Inflammatory macrophage (primary cell): ENCODE data around the gene AUP1.

Source experiments
- DNase-seq, 2 donors: peaks; one replicate each; pipeline ENCODE4 v3.0.0-alpha.2; 2020 to 2022

Gene AUP1

DNA sequence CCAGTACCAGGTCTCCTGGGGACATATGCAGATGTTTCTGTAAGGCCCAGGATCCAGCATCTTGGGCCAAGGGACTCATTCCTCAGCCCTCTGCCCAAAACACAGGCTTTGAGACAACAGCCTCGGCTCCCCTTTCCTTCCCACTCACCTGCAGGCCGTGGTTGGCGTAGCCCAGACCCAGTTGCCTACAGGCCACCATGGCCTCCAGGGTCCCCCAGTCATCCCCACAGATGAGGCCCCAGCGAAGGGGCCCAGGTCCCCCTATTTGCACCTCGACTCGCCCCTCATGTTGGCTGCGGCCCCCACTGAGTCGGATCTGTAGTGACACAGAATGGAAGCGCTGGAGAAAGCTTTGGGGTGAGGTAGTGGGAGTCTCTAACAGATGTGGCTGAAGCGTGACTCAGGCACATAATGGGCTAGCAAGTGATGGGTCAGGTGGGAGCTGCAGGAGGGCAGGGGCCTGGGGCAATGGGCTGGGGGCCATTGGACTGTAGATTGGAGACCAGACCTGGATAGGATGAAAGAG is 6.0 kb upstream of the AUP1 start:
- no peak for DNase-seq

GRCh38 chr2:74534411-74534810 is 4.9 kb upstream of the AUP1 start:
- no peak for DNase-seq

DNA sequence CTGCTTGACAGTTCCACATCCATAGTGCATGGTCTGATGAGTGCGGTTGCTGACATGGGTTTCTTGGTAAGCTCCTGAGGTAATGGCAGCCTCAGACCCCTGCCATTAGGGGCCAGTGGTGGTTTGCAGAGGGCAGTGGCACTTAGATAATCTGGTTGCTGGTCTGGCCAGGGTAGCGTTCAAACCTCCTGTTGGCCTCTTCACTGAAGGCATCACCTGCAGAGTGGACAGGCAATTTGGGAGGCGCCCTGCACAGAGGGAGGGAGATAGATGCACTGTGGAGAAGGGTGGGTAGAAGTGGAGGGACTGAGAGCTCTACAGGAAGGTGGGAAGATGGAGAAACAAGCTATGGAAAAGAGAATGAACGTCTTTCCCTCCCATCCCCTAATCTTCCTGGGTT is 4.0 kb upstream of the AUP1 start:
- DNase-seq, result no peak

DNA sequence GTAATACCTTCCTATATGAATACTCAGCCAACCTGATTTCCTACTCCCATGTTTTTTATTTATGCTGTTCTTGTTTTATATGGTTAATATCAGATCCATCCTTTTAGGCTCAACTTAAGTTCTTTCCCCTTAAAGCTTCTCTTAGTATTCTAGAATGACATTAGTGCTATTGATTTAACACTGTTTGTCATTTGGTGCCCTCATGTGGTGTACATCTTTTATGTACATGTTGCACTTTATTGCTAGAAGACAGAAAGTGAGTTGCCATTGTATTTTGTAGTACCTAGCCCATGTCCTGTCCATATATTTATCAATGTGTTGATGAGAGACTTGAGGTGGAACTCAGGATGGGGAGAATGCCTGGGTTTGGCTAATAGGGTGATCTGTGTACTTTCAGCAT is 2.7 kb upstream of the AUP1 start:
- DNase-seq, result peak in 1 of 2 donors; percentile 53

DNA sequence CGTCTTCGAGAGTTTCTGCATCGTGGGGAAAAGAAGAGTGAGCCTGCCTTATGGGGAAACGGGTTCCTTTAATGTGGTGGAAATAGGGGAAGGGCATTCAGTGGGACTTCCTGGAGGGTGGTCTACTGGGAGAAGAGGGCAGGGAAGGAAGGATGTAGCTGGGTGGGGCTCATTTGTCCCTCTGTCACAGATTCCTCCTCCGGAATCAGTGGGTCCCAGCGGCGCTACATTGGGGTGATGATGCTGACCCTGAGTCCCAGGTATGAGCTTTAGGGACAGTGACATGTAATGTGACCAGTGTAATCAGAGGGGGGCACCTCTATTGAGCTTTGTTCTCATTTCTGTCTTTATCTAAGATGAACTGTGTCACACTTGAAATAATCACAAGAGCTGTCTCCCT is 2.2 kb upstream of the AUP1 start:
- DNase-seq, result no peak

DNA sequence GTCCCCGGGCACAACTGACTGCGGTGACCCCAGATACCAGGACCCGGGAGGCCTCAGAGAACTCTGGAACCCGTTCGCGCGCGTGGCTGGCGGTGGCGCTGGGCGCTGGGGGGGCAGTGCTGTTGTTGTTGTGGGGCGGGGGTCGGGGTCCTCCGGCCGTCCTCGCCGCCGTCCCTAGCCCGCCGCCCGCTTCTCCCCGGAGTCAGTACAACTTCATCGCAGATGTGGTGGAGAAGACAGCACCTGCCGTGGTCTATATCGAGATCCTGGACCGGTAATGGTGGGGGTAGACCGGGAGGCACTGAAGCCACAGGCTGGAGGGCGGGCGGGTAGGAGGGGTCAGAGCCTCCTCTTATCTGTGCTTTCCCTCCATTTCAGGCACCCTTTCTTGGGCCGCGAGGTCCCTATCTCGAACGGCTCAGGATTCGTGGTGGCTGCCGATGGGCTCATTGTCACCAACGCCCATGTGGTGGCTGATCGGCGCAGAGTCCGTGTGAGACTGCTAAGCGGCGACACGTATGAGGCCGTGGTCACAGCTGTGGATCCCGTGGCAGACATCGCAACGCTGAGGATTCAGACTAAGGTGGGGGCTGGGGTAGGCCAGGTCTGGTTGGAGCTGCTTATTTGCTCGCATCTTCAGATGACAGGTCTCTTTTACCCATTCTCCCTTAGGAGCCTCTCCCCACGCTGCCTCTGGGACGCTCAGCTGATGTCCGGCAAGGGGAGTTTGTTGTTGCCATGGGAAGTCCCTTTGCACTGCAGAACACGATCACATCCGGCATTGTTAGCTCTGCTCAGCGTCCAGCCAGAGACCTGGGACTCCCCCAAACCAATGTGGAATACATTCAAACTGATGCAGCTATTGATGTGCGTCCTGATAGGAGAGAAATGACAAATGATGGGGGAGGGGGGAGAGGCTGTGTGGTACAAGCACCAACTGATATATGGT is 1.0 kb upstream of the AUP1 start:
- DNase-seq, result peak; percentile 37 to 65

- no peak for DNase-seq
Observed at GRCh38 chr2:74528600-74529356, 728 bp downstream of the AUP1 start.

GRCh38 chr2:74527741-74528140 is 1.8 kb downstream of the AUP1 start:
- DNase-seq, result no peak

DNA sequence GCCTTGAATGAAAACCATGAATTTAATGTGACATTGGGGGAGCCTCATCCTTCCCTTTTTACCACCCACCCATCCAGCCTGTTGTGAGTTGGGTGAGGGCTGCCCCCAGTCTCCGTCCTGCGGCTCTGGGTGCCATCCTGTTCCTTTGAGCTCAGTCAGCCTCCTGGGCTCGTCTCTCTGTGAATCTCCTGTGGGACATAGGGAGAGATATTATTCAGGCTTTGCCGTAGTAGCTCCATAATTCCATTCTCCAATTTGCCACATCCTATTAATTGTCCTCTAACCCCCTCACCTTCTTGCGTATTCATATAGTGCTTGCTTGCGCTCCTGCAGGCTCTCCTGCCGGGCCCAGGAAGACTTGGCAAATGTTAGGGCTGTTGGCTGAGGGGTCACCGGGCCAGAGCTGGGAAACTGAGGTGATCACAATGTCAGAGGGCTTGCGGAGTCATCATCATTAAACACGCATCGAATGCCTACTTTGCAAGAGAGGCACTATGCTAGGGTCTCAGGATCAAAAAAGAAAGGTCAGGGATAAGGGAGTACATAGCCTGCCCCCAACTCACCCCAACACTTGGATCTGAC is 2.8 kb downstream of the AUP1 start:
- DNase-seq, result no peak

- DNase-seq, result peak; percentile 52 to 55
Observed at GRCh38 chr2:74525717-74526648, 3.5 kb downstream of the AUP1 start, which contains the start of gene DQX1. Gene DQX1 (minus strand): TSS chr2:74526231. CDS start chr2:74525729, 502 bp downstream.

- no peak for DNase-seq
Observed at GRCh38 chr2:74524955-74525716, 4.4 kb downstream of the AUP1 start.

- DNase-seq, result no peak
Observed at GRCh38 chr2:74524005-74524404, 5.5 kb downstream of the AUP1 start.

GRCh38 chr2:74522516-74522915 is 7.0 kb downstream of the AUP1 start:
- DNase-seq, result no peak

DNA sequence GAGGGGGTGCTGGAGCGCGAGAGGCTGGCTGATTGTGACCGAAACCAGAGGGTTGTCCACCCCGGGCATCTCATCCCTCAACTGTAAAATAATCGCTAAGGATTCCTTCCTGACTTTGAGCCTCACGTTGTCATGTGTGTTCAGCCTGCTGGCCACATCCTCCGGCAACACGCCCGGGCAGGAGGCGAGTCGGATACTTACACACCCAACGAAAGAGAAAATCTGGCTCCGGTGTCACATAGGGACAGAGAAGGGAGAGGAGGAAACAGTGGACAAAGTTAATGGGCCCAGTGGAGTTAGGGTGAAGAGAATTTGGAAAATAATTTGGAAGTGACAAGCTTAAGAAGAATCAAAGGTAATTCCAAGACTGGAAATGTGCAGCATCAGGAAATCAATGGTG is 12.9 kb downstream of the AUP1 start:
- DNase-seq, result no peak

- DNase-seq, result peak; percentile 58 to 64
Observed at GRCh38 chr2:74515981-74516633, 13.4 kb downstream of the AUP1 start.

DNA sequence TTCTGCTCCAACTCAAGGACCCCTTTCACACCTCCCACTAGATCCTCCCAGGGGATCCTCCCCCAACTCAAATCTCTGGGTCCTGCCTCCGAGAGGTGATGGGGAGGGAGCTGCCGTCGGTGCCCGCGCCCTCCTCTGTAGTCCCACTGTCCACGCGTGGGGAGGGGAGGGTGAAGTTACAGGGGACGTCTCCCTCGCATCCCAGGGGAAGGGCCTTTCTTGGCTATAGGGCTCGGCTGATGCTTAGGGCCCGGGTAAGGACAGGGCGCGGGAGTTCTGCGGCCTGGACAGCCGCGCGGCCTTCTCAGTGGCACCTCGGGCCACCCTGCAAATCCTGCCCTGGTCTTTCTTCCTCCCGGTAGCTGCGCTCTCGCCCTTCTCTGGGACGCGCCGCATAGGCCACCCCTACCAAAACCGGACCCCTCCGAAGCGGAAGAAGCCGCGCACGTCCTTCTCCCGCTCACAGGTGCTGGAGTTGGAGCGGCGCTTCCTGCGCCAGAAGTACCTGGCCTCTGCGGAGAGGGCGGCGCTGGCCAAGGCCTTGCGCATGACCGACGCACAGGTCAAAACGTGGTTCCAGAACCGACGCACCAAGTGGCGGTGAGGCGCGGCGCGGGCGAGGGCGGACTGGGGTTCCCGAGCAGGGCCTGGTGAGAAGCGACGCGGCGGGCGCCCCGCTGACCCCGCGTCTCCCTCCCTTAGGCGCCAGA is 14.1 kb downstream of the AUP1 start:
- no peak for DNase-seq

DNA sequence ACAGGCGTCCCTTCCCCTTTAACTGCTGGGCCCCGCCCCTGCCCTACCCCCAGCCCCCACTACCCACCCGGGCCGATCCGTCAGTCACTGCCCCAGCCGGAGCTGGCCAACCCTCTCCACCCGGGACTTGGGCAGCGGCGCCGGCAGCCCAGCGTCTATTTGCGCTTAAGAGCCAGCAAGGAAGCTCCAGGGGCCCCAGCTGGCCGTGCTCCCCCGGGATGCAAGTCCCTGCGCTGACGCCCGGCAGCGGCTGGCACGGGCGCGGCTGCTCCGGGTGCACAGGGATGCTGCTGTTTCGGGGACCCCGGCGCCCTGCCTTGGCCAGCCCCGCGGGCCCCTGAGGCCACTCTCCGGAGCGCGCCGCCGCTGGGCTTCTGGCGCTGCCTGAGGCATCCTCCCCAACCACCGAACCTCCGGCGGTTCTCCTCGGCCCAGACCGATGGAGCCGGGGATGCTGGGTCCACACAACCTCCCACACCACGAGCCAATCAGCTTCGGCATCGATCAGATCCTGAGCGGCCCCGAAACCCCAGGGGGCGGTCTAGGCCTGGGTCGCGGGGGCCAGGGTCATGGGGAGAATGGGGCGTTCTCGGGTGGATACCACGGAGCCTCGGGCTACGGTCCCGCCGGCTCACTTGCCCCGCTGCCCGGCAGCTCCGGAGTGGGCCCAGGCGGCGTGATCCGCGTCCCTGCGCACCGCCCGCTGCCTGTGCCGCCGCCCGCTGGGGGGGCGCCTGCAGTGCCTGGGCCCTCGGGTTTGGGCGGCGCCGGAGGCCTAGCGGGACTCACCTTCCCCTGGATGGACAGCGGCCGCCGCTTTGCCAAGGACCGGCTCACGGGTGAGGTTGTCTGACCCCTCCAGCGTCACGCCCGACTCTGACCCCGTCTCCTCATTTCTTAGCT is 14.9 kb downstream of the AUP1 start, which contains the start of gene TLX2:
Gene TLX2, plus strand, starts transcription at position 83 of the 903 bp plus-strand sequence. Its CDS starts 357 bp downstream, at position 440.
- no peak for DNase-seq

- no peak for DNase-seq
Observed at GRCh38 chr2:74513605-74514367, 15.7 kb downstream of the AUP1 start.
